22Rv1 (cell line): ENCODE results near the gene GPC6.

Experiments
- CTCF ChIP-seq: fragments of 450-650 bp; IDR thresholded peaks from 2 replicates; pipeline ENCODE4 v1.5.1; 2017; ENCODE audit warnings: mild to moderate bottlenecking
- ZFX ChIP-seq: fragments of 450-650 bp; IDR thresholded peaks from 2 replicates; pipeline ENCODE4 v1.6.1; 2017; ENCODE audit warnings: antibody characterized with exemption, borderline replicate concordance

DNA sequence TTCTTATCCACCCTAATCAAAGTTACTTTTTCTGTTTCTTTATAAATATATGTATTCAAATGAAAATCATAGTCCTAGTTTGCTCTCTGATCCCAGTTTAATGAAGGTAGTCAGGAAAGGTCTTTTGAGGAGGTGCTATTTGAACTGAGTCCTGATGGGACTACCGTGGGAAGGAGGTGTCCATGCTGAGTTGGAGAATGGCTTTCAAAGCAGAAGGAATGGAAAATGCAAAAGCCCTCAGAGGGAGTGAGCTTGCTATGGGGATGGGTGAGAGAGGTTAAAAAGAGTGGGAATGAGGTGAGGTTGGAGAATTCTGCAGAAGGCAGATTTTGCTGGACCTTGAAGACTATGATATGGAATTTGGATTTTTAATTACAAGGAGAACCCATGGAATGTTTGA is 193.6 kb downstream of the GPC6 start:
- TF ChIP-seq CTCF (no peak), ZFX (no peak)
